ENCODE data around the gene ZNF346. TPM values are rescaled to one million over a fixed set of nuclear protein-coding genes. Genes with fewer than 3 reads are reported as not detected.
A peak's percentile ranks its signal among the peaks of the same experiment; 100 is the strongest.

ZNF346 gene
- total RNA-seq, 1 donor from 2014 or later: 8.5 TPM

- H3K27ac ChIP-seq (replicated peaks): no peak overlapping the region
- TF ChIP-seq, protein P1, sequence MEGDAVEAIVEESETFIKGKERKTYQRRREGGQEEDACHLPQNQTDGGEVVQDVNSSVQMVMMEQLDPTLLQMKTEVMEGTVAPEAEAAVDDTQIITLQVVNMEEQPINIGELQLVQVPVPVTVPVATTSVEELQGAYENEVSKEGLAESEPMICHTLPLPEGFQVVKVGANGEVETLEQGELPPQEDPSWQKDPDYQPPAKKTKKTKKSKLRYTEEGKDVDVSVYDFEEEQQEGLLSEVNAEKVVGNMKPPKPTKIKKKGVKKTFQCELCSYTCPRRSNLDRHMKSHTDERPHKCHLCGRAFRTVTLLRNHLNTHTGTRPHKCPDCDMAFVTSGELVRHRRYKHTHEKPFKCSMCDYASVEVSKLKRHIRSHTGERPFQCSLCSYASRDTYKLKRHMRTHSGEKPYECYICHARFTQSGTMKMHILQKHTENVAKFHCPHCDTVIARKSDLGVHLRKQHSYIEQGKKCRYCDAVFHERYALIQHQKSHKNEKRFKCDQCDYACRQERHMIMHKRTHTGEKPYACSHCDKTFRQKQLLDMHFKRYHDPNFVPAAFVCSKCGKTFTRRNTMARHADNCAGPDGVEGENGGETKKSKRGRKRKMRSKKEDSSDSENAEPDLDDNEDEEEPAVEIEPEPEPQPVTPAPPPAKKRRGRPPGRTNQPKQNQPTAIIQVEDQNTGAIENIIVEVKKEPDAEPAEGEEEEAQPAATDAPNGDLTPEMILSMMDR (IDR thresholded peaks at IDR 0.05; ENCODE audit: borderline replicate concordance): no peak
- intact Hi-C loops (cut with micrococcal nuclease): no loop called here
- H3K4me1 ChIP-seq: no peaks in the 10 kb centered on the region
- no peaks in the 10 kb centered on the region for H3K9me3 ChIP-seq (replicated peaks)
- no peak for DNase-seq
- no peak overlapping the region for H3K4me3 ChIP-seq
- no peaks in the 10 kb centered on the region for H3K36me3 ChIP-seq
- no peaks in the 10 kb centered on the region for H3K27me3 ChIP-seq (ENCODE audit: low read depth)
Observed at GRCh38 chr5:177124486-177124991, 102.0 kb downstream of the ZNF346 start.

DNA sequence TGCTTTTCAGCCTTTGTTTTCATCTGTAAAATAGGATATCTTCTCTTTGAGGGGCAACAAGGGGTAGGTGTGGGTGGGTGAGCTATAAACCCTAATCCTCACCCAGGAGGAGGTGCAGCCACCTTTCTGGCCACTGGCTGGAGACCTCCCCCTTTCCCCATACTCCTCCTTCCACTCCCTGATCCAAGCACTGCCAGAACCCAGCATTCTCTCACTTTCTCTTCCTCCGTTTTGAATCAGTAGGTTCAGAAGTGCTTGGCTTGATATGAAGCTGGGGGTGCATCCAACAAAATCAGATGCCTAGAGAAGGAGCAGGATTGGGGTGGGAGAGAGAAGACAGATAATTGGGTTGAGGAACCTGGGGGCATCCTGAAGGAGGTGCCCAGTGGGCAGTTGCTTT, 104.3 kb downstream of the ZNF346 start:
- no peaks in the 10 kb centered on the region for H3K4me1 ChIP-seq
- no peaks in the 10 kb centered on the region for H3K36me3 ChIP-seq
- TF ChIP-seq, protein P1 (IDR thresholded peaks at IDR 0.05; ENCODE audit: borderline replicate concordance): no peak
- no peak overlapping the region for H3K27ac ChIP-seq (replicated peaks)
- DNase-seq: no peak
- intact Hi-C loops (cut with micrococcal nuclease): no loop called here
- H3K9me3 ChIP-seq (replicated peaks): no peaks in the 10 kb centered on the region
- H3K4me3 ChIP-seq: no peak overlapping the region
- H3K27me3 ChIP-seq (ENCODE audit: low read depth): no peaks in the 10 kb centered on the region

DNA sequence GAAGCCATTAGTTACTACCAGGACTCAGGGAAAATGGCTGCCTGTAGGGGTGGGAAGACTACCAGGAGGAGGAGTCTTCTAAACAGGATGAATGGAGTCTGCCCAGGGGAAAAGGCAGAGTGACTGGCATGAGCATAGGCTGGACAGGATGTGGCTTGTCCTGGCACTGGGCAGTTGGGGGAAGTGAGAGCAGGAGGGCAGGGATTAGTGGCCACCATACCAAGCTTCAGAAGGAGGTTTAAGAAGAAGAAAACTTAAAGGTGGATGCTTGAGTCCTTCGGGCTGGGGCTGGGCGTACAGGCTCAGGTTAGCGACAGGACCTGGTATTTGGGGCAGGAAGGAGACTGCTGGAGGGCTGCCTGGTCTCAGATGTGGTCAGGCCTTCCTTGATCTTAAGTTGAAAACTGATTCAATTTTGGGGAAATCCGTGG, 106.1 kb downstream of the ZNF346 start:
- H3K9me3 ChIP-seq (replicated peaks): no peaks in the 10 kb centered on the region
- no peaks in the 10 kb centered on the region for H3K36me3 ChIP-seq
- DNase-seq: no peak
- H3K27ac ChIP-seq (replicated peaks): peak overlapping the region; percentile 33
- no peaks in the 10 kb centered on the region for H3K27me3 ChIP-seq (ENCODE audit: low read depth)
- TF ChIP-seq, protein P1 (IDR thresholded peaks at IDR 0.05; ENCODE audit: borderline replicate concordance): no peak
- intact Hi-C loops (cut with micrococcal nuclease): no loop called here
- peaks cover 8% of the 10 kb centered on the region for H3K4me1 ChIP-seq
- H3K4me3 ChIP-seq: no peak overlapping the region

- Histone ChIP-seq H3K27ac (replicated peaks) (no peak overlapping the region), H3K4me1 (peaks cover 25% of the 10 kb centered on the region), H3K4me3 (no peak overlapping the region), H3K27me3 (ENCODE audit: low read depth) (no peaks in the 10 kb centered on the region), H3K9me3 (replicated peaks) (no peaks in the 10 kb centered on the region), H3K36me3 (peaks cover 4% of the 10 kb centered on the region)
- no peak for DNase-seq
- TF ChIP-seq, protein P1 (IDR thresholded peaks at IDR 0.05; ENCODE audit: borderline replicate concordance): no peak
- intact Hi-C loops (cut with micrococcal nuclease): no loop called here
Observed at GRCh38 chr5:177130211-177131018, 107.9 kb downstream of the ZNF346 start.

Other genes with a start within 250 kb of the ZNF346 start
- gene UNC5A, start 212.1 kb upstream of the ZNF346 start, total RNA-seq: not detected
- gene HK3, start 123.3 kb upstream of the ZNF346 start, total RNA-seq: 3.5 TPM
- gene UIMC1, start 15.9 kb upstream of the ZNF346 start, total RNA-seq: 30.7 TPM
- 0.93 TPM for gene FGFR4, start 64.2 kb downstream of the ZNF346 start, total RNA-seq
- gene NSD1, start 111.1 kb downstream of the ZNF346 start, total RNA-seq: 40.8 TPM

All from left ventricle myocardium inferior (tissue), 1 donor.